K562 (cell line): Measurements from ENCODE around the gene SAMM50. TPM values are rescaled to one million over a fixed set of nuclear protein-coding genes. Genes with fewer than 3 reads are reported as not detected.

Experiments used
- CXXC5 ChIP-seq: fragments of 250-450 bp; sonication (Bioruptor Pico); IDR thresholded peaks from 2 replicates; pipeline ENCODE4 v1.8.0; 2022; ENCODE audit warnings: inconsistent platforms, mild to moderate bottlenecking, moderate library complexity
- MNT ChIP-seq, 2 experiments: fragments of 450-650 bp; conservative IDR thresholded peaks; 2 replicates each; pipeline ENCODE4 v1.6.1; 2017; ENCODE audit warnings: mild to moderate bottlenecking in 2 of 2, moderate library complexity in 2 of 2
- RBFOX2 ChIP-seq: fragments of 200-400 bp; formaldehyde crosslinking; IDR thresholded peaks from 2 replicates; pipeline ENCODE4 v1.6.1; 2017; ENCODE audit warnings: low read depth, mild to moderate bottlenecking, low read length, moderate library complexity
- SFPQ ChIP-seq: fragments of 200-400 bp; formaldehyde crosslinking; IDR thresholded peaks from 2 replicates; pipeline ENCODE4 v1.6.1; 2017; ENCODE audit warnings: mild to moderate bottlenecking, low read depth, low read length, moderate library complexity
- polyA plus RNA-seq, 8 experiments: library from polyadenylated mRNA; depleted of rRNA in 4 of 8; stranded (reverse) in 5 of 8; unstranded in 3 of 8; fragments of >200 nt; fragmentation: Nextera tagmentation in 2 of 8; fragmentation: Illumina TruSeq in 1 of 8; extraction: Ambion mirVana in 2 of 8; extraction: Trizol in 1 of 8; gene quantifications; 2 replicates each; pipeline versions ENCODE4 v1.2.1 to v1.2.3, GENCODE V29; 2011 to 2014; ENCODE audit warnings: inconsistent platforms in 1 of 8, missing spikeins in 1 of 8
- total RNA-seq, 7 experiments: library from RNA; depleted of rRNA in 6 of 7; stranded (reverse); fragments of >200 nt in 6 of 7; fragmentation: Illumina TruSeq in 2 of 7; extraction: Trizol in 2 of 7; gene quantifications; 2 replicates each; pipeline versions ENCODE4 v1.2.1 to v1.2.3, GENCODE V29; 2011 to 2021; ENCODE audit warnings: low replicate concordance in 1 of 7

The SAMM50 gene
- total and polyA plus RNA-seq, 9 of the 15 experiments (the other 6 are each of a cell fraction or from before 2014, with no cell fraction given): 14.6 to 49.3 (median 38.1) TPM

- TF ChIP-seq SFPQ: no peak
- peak in 1 of 2 experiments; percentile 33; a peak in 2 of 4 replicates for TF ChIP-seq MNT (conservative IDR thresholded peaks at IDR 0.05)
- peak; percentile 72 for TF ChIP-seq RBFOX2
- no peak for TF ChIP-seq CXXC5
Measured at GRCh38 chr22:44024288-44024921, 69.2 kb downstream of the SAMM50 start, which contains the start of gene PARVB (continued).
